ENCODE data around the gene STUB1. TPM values are rescaled to one million over a fixed set of nuclear protein-coding genes. Genes with fewer than 3 reads are reported as not detected.
A peak's percentile ranks its signal among the peaks of the same experiment; 100 is the strongest.

Gene STUB1
- polyA plus RNA-seq, 2 of the 4 experiments (the other 2 are of a cell fraction), result 60.6 to 93.5 TPM

DNA sequence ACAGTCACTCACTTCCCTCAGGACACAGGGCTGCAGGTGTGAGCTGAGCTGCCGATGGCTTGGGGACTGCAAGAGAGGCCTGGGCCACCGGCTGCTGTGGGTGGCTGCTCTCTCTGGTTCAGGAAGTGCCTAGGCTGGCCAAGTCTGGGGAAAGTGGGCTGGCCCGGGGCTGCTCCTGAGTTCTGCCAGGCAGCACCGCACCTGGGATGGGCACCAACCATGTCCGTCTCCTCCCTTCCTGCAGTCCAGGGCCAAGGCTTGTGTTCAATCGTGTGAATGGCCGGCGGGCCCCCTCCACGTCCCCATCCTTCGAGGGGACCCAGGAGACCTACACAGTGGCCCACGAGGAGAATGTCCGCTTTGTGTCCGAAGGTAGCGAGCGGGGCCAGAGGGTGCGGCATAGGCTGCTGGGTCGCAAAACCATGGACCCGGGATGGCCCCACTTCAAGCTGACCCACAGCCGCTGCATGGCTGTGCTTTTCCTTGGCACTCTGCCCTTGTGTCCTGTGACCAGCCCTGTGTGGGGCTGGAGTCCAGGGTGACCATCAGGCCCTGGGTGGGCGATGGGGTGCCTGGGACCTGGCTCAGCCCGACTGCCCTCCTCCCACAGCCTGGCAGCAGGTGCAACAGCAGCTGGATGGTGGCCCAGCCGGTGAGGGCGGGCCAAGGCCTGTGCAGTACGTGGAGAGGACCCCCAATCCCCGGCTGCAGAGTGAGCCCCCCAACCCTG is 32.9 kb upstream of the STUB1 start:
- no peak for FAIRE-seq
- peak overlapping the region in 1 of 2 experiments; percentile 99; a peak in 2 of 6 replicates for H3K27ac ChIP-seq
- TF ChIP-seq HOXB5 (CRISPR knock-in tag; IDR thresholded peaks at IDR 0.05) (no peak), NR3C1 (IDR thresholded peaks at IDR 0.05) (no peak), ZNF302 (CRISPR knock-in tag; IDR thresholded peaks at IDR 0.05) (no peak), HOXA7 (CRISPR knock-in tag; IDR thresholded peaks at IDR 0.05) (no peak), BHLHE40 (IDR thresholded peaks at IDR 0.05; ENCODE audit: low read depth, low read length) (no peak), ZSCAN20 (CRISPR knock-in tag; IDR thresholded peaks at IDR 0.05) (no peak), ZC3H11A (IDR thresholded peaks at IDR 0.05) (no peak), EHF (CRISPR knock-in tag; IDR thresholded peaks at IDR 0.05) (no peak), CHD4 (IDR thresholded peaks at IDR 0.05; ENCODE audit: borderline replicate concordance) (no peak), TFCP2L1 (CRISPR knock-in tag; IDR thresholded peaks at IDR 0.05) (no peak), POLR2AphosphoS2 (conservative IDR thresholded peaks at IDR 0.05; ENCODE audit: low read length) (no peak), GATA3 (IDR thresholded peaks at IDR 0.05; ENCODE audit: borderline replicate concordance) (no peak), KDM5A (IDR thresholded peaks at IDR 0.05) (no peak), PHF8 (IDR thresholded peaks at IDR 0.05; ENCODE audit: borderline replicate concordance, low read depth) (no peak), SMC3 (IDR thresholded peaks at IDR 0.05) (no peak), TP53 (CRISPR knock-in tag; IDR thresholded peaks at IDR 0.05) (no peak)
- TF ChIP-seq, protein P1, sequence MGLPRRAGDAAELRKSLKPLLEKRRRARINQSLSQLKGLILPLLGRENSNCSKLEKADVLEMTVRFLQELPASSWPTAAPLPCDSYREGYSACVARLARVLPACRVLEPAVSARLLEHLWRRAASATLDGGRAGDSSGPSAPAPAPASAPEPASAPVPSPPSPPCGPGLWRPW (IDR thresholded peaks at IDR 0.05), result no peak
- ATAC-seq, result no peak
- peak overlapping the region; percentile 93 for H3K4me2 ChIP-seq
- H3K4me3 ChIP-seq, result no peak overlapping the region
- ChIA-PET POLR2A (no interaction called here), CTCF (interaction anchor here (1.0 to 6.1 kb wide), 10 partner anchors 9 to 76 kb away, joined by 3 to 64 read pairs (median 4); partner anchors contain the start of gene METTL26)
- no peaks in the 10 kb centered on the region for H3K9me3 ChIP-seq
- DNase-seq (ENCODE audit: low read depth in 1 of 2, low spot score in 1 of 2), result no peak
- H3K4me1 ChIP-seq, result peaks cover 50% of the 10 kb centered on the region
- 93% methylated on average over 21 of the region's 25 CpGs for WGBS (ENCODE audit: missing lambda C conversion rate)

GRCh38 chr16:648071-648780 is 32.0 kb upstream of the STUB1 start:
- peak overlapping the region; percentile 93 for H3K4me2 ChIP-seq
- DNase-seq (ENCODE audit: low read depth in 1 of 2, low spot score in 1 of 2) (peak in 1 of 2 experiments; percentile 54), FAIRE-seq (no peak), ATAC-seq (peak in 1 of 2 experiments; percentile 3; a peak in 1 of 6 replicates)
- H3K4me1 ChIP-seq, result peaks cover 43% of the 10 kb centered on the region
- peak overlapping the region; percentile 79 for H3K4me3 ChIP-seq
- ChIA-PET CTCF (interaction anchor here (1.0 to 6.1 kb wide), 11 partner anchors 8 to 77 kb away, joined by 3 to 64 read pairs (median 4); partner anchors contain the start of gene METTL26), POLR2A (no interaction called here)
- peak overlapping the region; percentile 90 to 99 for H3K27ac ChIP-seq
- peak; percentile 38 for TF ChIP-seq CTCF (IDR thresholded peaks at IDR 0.05)
- TF ChIP-seq CHD2 (IDR thresholded peaks at IDR 0.05; ENCODE audit: low read length, partially characterized antibody), result no peak
- 75% methylated on average over 17 of the region's 24 CpGs for WGBS (ENCODE audit: missing lambda C conversion rate)
- H3K9me3 ChIP-seq, result no peaks in the 10 kb centered on the region
